Pancreas (tissue), 10 donors: ENCODE data around the gene CSNK1A1. TPM values are rescaled to one million over a fixed set of nuclear protein-coding genes. Genes with fewer than 3 reads are reported as not detected.
"Not testable (repeated sequence)": the region's sequence is repeated elsewhere in the genome, so short reads cannot be mapped to it uniquely, and the experiment has no call there.

ENCODE experiments used
- ATAC-seq, 4 donors: fragments of 200-7000 bp; cut with Tn5 transposase; one replicate each; pipeline versions ENCODE4 v1.8.0 to v1.9.1; 2020; ENCODE audit warnings: mild to moderate bottlenecking in 4 of 4, moderate library complexity in 4 of 4
- DNase-seq, 6 donors: peaks; one replicate each; pipeline ENCODE4 v3.0.0-alpha.2; 2020
- FAIRE-seq: peaks from 2 replicates; lab custom pipeline; 2012; peaks lifted over from hg19 to GRCh38; lab: Jason Lieb, UNC
- H3K27ac ChIP-seq, 4 donors: fragments of 200-600 bp; sonication (generic); 1 replicate in 3 of 4; 2 replicates in 1 of 4; pipeline versions ENCODE4 v1.5.0 to v1.8.0; 2020
- H3K27me3 ChIP-seq, 4 donors: fragments of 200-600 bp; one replicate each; pipeline ENCODE4 v1.8.0; 2021
- H3K36me3 ChIP-seq, 3 donors: fragments of 200-600 bp; sonication (generic) in 1 of 3; one replicate each; pipeline versions ENCODE4 v1.5.0 to v1.8.0; 2020 to 2021
- H3K4me1 ChIP-seq, 3 donors: fragments of 200-600 bp; one replicate each; pipeline ENCODE4 v1.8.0; 2021
- H3K4me3 ChIP-seq, 4 donors: fragments of 200-600 bp; sonication (generic) in 2 of 4; one replicate each; pipeline versions ENCODE4 v1.5.0 to v1.8.0; 2020 to 2021
- H3K9me3 ChIP-seq, 4 donors: fragments of 200-600 bp; one replicate each; pipeline ENCODE4 v1.8.0; 2021
- CTCF ChIP-seq, 4 donors: fragments of 200-600 bp; sonication (generic) in 3 of 4; IDR thresholded peaks; one replicate each; pipeline versions ENCODE4 v1.5.0 to v1.8.0; 2021; ENCODE audit warnings: antibody characterized with exemption in 4 of 4
- whole genome bisulfite sequencing, 2 donors: extraction: QIAGEN DNeasy Blood & Tissue Kit; methylation state at CpG; one replicate each; pipeline ENCODE4 v1.1.7; 2013; 5-methylcytosine and 5-hydroxymethylcytosine counted together
- intact Hi-C, 3 donors: fragments of 100-400 bp; cut with DNase I; formaldehyde crosslinking; loops; one replicate each; pipeline versions ENCODE4 v1.11.1 to v1.14.2; 2022
- polyA plus RNA-seq, 2 donors: library from polyadenylated mRNA; stranded (reverse); fragments of 200-250 nt; gene quantifications; one replicate each; pipeline ENCODE4 v1.2.3, GENCODE V29; 2013
- total RNA-seq, 6 donors: library from RNA; stranded (reverse); fragmentation: NEBNext Ultra II Directional in 4 of 6; extraction: Animal tissue kit (Norgen Biotek cat#: 25700) in 4 of 6; gene quantifications; one replicate each; pipeline versions ENCODE4 v1.2.1 to v1.2.4, GENCODE V29; 2021 to 2023
- donor health status: healthy with polysubstance abuse.
- donor health status: DM: no; HTN: no; CAD: no; lungs with moderate emphysema.
- donor health status: DM: no; HTN: no; CAD: no.
- donor health status: control.
- donor health status: control.
- donor health status: Bipolar disorder and iron deficiency.
- donor health status: DM: yes; HTN: yes; CAD: no.
- donor health status: DM: no; HTN: no; CAD: no.
- donor health status: DM: no; HTN: no; CAD: no.
- donor health status: DM: yes; HTN: yes; CAD: no.

Gene CSNK1A1
- total and polyA plus RNA-seq, 8 donors, result 23.0 to 98.1 (median 74.1) TPM

GRCh38 chr5:149450199-149450598 lies 101.0 kb downstream of the CSNK1A1 start:
- no peaks in the 10 kb centered on the region for H3K27me3 ChIP-seq
- no peak overlapping the region for H3K4me3 ChIP-seq
- H3K27ac ChIP-seq, result no peak overlapping the region
- peak in 3 of 4 donors; percentile 5 to 30 (median 18) for ATAC-seq
- H3K4me1 ChIP-seq, result peaks cover 3 to 20% (median 11%) of the 10 kb centered on the region in 3 donors
- FAIRE-seq, result no peak
- H3K36me3 ChIP-seq, result no peaks in the 10 kb centered on the region
- WGBS, 2 donors, result 42 to 43% methylated on average over 3 of the region's 3 CpGs
- H3K9me3 ChIP-seq, result no peaks in the 10 kb centered on the region
- no peak for DNase-seq
- intact Hi-C loops, result no loop called here
- TF ChIP-seq CTCF (IDR thresholded peaks at IDR 0.05), result no peak

GRCh38 chr5:149448831-149449714 lies 102.2 kb downstream of the CSNK1A1 start:
- 86 to 92% methylated on average over 7 of the region's 7 CpGs for WGBS, 2 donors
- Histone ChIP-seq H3K9me3 (no peaks in the 10 kb centered on the region), H3K4me3 (no peak overlapping the region), H3K36me3 (no peaks in the 10 kb centered on the region), H3K27me3 (no peaks in the 10 kb centered on the region), H3K27ac (no peak overlapping the region), H3K4me1 (peaks cover 3 to 19% (median 11%) of the 10 kb centered on the region in 3 donors)
- ATAC-seq (peak in 1 of 4 donors; percentile 24), DNase-seq (no peak), FAIRE-seq (no peak)
- TF ChIP-seq CTCF (IDR thresholded peaks at IDR 0.05), result no peak
- intact Hi-C loops, result loop anchor here in 1 of 3 donors (10.0 kb wide), 1 partner anchor 116 kb away; no protein-coding TSS in a partner anchor

GRCh38 chr5:149448431-149448830 lies 102.8 kb downstream of the CSNK1A1 start:
- H3K27ac ChIP-seq, result no peak overlapping the region
- H3K4me3 ChIP-seq, result no peak overlapping the region
- H3K27me3 ChIP-seq, result no peaks in the 10 kb centered on the region
- H3K36me3 ChIP-seq, result no peaks in the 10 kb centered on the region
- H3K9me3 ChIP-seq, result no peaks in the 10 kb centered on the region
- ATAC-seq, result no peak
- intact Hi-C loops, result loop anchor here in 1 of 3 donors (10.0 kb wide), 1 partner anchor 116 kb away; no protein-coding TSS in a partner anchor
- no peak for FAIRE-seq
- DNase-seq, result no peak
- H3K4me1 ChIP-seq, result peaks cover 0 to 13% (median 11%) of the 10 kb centered on the region in 3 donors
- 80 to 93% methylated on average over 4 of the region's 4 CpGs for WGBS, 2 donors
- TF ChIP-seq CTCF (IDR thresholded peaks at IDR 0.05), result no peak

- WGBS, 2 donors, result 82 to 85% methylated on average over 12 of the region's 12 CpGs
- DNase-seq, result no peak
- Histone ChIP-seq H3K27ac (no peak overlapping the region), H3K27me3 (no peaks in the 10 kb centered on the region), H3K4me1 (peaks cover 0 to 10% (median 10%) of the 10 kb centered on the region in 3 donors), H3K4me3 (no peak overlapping the region), H3K9me3 (no peaks in the 10 kb centered on the region), H3K36me3 (no peaks in the 10 kb centered on the region)
- FAIRE-seq, result no peak
- TF ChIP-seq CTCF (IDR thresholded peaks at IDR 0.05), result no peak
- ATAC-seq, result no peak
- intact Hi-C loops, result loop anchor here in 1 of 3 donors (10.0 kb wide), 1 partner anchor 117 kb away; no protein-coding TSS in a partner anchor
These were observed 103.6 kb downstream of the CSNK1A1 start for GRCh38 chr5:149447373-149448367.

- H3K4me3 ChIP-seq, DNase-seq, H3K9me3 ChIP-seq, H3K36me3 ChIP-seq, H3K27ac ChIP-seq, H3K4me1 ChIP-seq, ATAC-seq, FAIRE-seq, H3K27me3 ChIP-seq: not testable (repeated sequence)
- 96 to 100% methylated on average over 3 of the region's 3 CpGs for WGBS, 2 donors
- intact Hi-C loops, result loop anchor here in 1 of 3 donors (10.0 kb wide), 1 partner anchor 118 kb away; no protein-coding TSS in a partner anchor
These were observed 104.4 kb downstream of the CSNK1A1 start for GRCh38 chr5:149446794-149447193.
